ENCODE data around the gene NPTX1. TPM values are rescaled to one million over a fixed set of nuclear protein-coding genes. Genes with fewer than 3 reads are reported as not detected.

NPTX1 gene
- total and polyA plus RNA-seq, 3 donors from 2014 or later: 1.7 to 3.8 (median 3.7) TPM

- TF ChIP-seq CTCF (IDR thresholded peaks at IDR 0.05) (no peak), POLR2A (IDR thresholded peaks at IDR 0.05) (no peak)
- Histone ChIP-seq H3K27ac (no peak overlapping the region), H3K4me1 (no peaks in the 10 kb centered on the region), H3K4me3 (no peak overlapping the region), H3K36me3 (ENCODE audit: low read depth, missing control alignments) (no peaks in the 10 kb centered on the region), H3K9me3 (no peaks in the 10 kb centered on the region), H3K27me3 (no peaks in the 10 kb centered on the region)
- 92 to 96% methylated on average over 4 to 8 of the region's 8 CpGs for WGBS, 2 donors
- intact Hi-C loops (cut with DNase I; ENCODE audit: low total_unique reads): no loop called here
- no peak for DNase-seq
Observed at GRCh38 chr17:80424261-80424660, 52.1 kb downstream of the NPTX1 start.

GRCh38 chr17:80423536-80424225, 52.7 kb downstream of the NPTX1 start:
- DNase-seq: no peak
- intact Hi-C loops (cut with DNase I; ENCODE audit: low total_unique reads): no loop called here
- H3K27me3 ChIP-seq: no peaks in the 10 kb centered on the region
- H3K4me3 ChIP-seq: no peak overlapping the region
- no peak overlapping the region for H3K27ac ChIP-seq
- WGBS, 2 donors: 65 to 81% methylated on average over 8 to 13 of the region's 13 CpGs
- TF ChIP-seq POLR2A (IDR thresholded peaks at IDR 0.05) (no peak), CTCF (IDR thresholded peaks at IDR 0.05) (no peak)
- H3K4me1 ChIP-seq: no peaks in the 10 kb centered on the region
- H3K9me3 ChIP-seq: no peaks in the 10 kb centered on the region
- no peaks in the 10 kb centered on the region for H3K36me3 ChIP-seq (ENCODE audit: low read depth, missing control alignments)

- DNase-seq: no peak
- no peak overlapping the region for H3K4me3 ChIP-seq
- H3K9me3 ChIP-seq: no peaks in the 10 kb centered on the region
- H3K27ac ChIP-seq: no peak overlapping the region
- TF ChIP-seq POLR2A (IDR thresholded peaks at IDR 0.05): no peak
- no peak for TF ChIP-seq CTCF (IDR thresholded peaks at IDR 0.05)
- 43 to 78% methylated on average over 12 to 20 of the region's 20 CpGs for whole genome bisulfite sequencing, 2 donors
- intact Hi-C loops (cut with DNase I; ENCODE audit: low total_unique reads): no loop called here
- H3K4me1 ChIP-seq: no peaks in the 10 kb centered on the region
- no peaks in the 10 kb centered on the region for H3K27me3 ChIP-seq
- H3K36me3 ChIP-seq (ENCODE audit: low read depth, missing control alignments): no peaks in the 10 kb centered on the region
Observed at GRCh38 chr17:80422981-80423380, 53.4 kb downstream of the NPTX1 start.

- no peaks in the 10 kb centered on the region for H3K4me1 ChIP-seq
- 87 to 89% methylated on average over 16 to 18 of the region's 18 CpGs for WGBS, 2 donors
- TF ChIP-seq CTCF (IDR thresholded peaks at IDR 0.05): no peak
- no peak for TF ChIP-seq POLR2A (IDR thresholded peaks at IDR 0.05)
- H3K27ac ChIP-seq: no peak overlapping the region
- intact Hi-C loops (cut with DNase I; ENCODE audit: low total_unique reads): no loop called here
- DNase-seq: no peak
- no peaks in the 10 kb centered on the region for H3K9me3 ChIP-seq
- no peak overlapping the region for H3K4me3 ChIP-seq
- no peaks in the 10 kb centered on the region for H3K36me3 ChIP-seq (ENCODE audit: low read depth, missing control alignments)
- no peaks in the 10 kb centered on the region for H3K27me3 ChIP-seq
Observed at GRCh38 chr17:80422276-80422675, 54.1 kb downstream of the NPTX1 start.
